Activated naive CD8-positive, alpha-beta T cell treated with anti-CD3 and anti-CD28 coated beads, Interleukin-2, amount 10 ng/mL, durations not matched to agents 7 days and 5 days (primary cell): ENCODE data around the gene CDH18. TPM values are rescaled to one million over a fixed set of nuclear protein-coding genes. Genes with fewer than 3 reads are reported as not detected.

Source experiments
- ATAC-seq: fragments of 150-1000 bp; cut with Tn5 transposase; one replicate; pipeline ENCODE4 v1.10.0; 2021; ENCODE audit warnings: low read depth, moderate library complexity
- POLR2A ChIA-PET: fragments of 350-600 bp; sonication (Branson Sonifier 250); formaldehyde crosslinking; loops from one replicate; lab custom pipeline; 2021; ENCODE audit warnings: antibody characterized with exemption; lab: Charles Lee
- DNase-seq: peaks from one replicate; pipeline ENCODE4 v3.0.0; 2021
- H3K27ac Mint-ChIP-seq: one replicate; pipeline ENCODE4 v1.8.0; 2022; ENCODE audit warnings: mild to moderate bottlenecking, mixed read lengths
- H3K27me3 Mint-ChIP-seq: one replicate; pipeline ENCODE4 v1.8.0; 2022; ENCODE audit warnings: mild to moderate bottlenecking, moderate library complexity, mixed read lengths
- H3K36me3 Mint-ChIP-seq: one replicate; pipeline ENCODE4 v1.8.0; 2021; ENCODE audit warnings: mild to moderate bottlenecking, mixed read lengths
- H3K4me1 Mint-ChIP-seq: one replicate; pipeline ENCODE4 v1.8.0; 2021; ENCODE audit warnings: mixed read lengths
- H3K4me3 Mint-ChIP-seq: one replicate; pipeline ENCODE4 v1.8.0; 2022; ENCODE audit warnings: mild to moderate bottlenecking, moderate library complexity, mixed read lengths
- H3K9me3 Mint-ChIP-seq: one replicate; pipeline ENCODE4 v1.8.0; 2021; ENCODE audit warnings: mixed read lengths
- total RNA-seq, 2 experiments: library from RNA; stranded (reverse); gene quantifications; one replicate each; pipeline ENCODE4 v1.2.3, GENCODE V29; 2021

CDH18 gene
- total RNA-seq: not detected

GRCh38 chr5:19987612-19988361 lies at the start of gene CDH18:
Gene CDH18, minus strand, starts transcription at chr5:19988200. Its CDS starts 149,214 bp downstream, at chr5:19838986.
- DNase-seq: no peak
- Mint-ChIP-seq H3K4me1 (no peaks in the 10 kb centered on the region), H3K27ac (no peak within 1 kb of the TSS), H3K9me3 (peaks cover 6% of the 10 kb centered on the region), H3K27me3 (no peaks in the 10 kb centered on the region), H3K36me3 (no peaks in the 10 kb centered on the region), H3K4me3 (no peak within 1 kb of the TSS)
- POLR2A ChIA-PET: no interaction called here
- no peak for ATAC-seq

DNA sequence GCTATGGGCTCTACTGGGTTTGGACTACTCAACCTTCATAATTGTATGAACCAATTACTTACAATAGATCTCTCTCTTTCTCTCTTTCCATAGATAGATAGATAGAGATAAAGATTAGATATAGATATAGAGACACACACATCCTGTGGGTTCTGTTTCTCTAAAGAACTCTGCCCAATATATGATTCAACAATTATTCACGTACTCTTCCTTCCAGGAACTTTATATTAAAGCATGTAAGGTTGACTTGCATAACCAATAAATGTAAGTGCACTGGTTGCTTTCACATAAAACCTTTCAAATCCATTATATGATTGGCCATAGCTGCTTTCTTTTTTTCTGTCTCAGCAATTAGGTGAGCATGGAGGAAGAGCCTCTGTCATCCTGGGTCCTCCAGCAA lies 46.7 kb upstream of the CDH18 start:
- Mint-ChIP-seq H3K9me3 (peaks cover 5% of the 10 kb centered on the region), H3K36me3 (no peaks in the 10 kb centered on the region), H3K27me3 (no peaks in the 10 kb centered on the region), H3K4me1 (no peaks in the 10 kb centered on the region), H3K4me3 (no peak overlapping the region), H3K27ac (no peak overlapping the region)
- POLR2A ChIA-PET: no interaction called here
- no peak for ATAC-seq
- DNase-seq: no peak

DNA sequence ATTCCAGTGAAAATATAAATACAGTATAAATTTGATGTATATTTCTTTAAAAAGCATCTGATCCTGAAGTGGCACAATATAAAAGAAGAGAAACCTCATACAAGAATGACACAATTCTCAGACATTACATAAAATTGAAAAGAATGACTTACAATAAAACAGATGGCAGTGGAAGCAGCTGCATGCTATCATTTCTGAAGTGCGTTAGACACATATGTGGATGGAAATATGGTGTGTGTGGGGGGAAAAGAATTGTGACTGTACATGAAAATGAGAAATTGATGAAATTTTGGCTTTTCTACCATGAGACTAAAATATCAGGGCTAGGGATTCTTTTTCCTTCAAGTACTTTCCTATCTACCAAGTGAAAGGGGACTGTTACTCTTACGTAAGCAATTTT lies 45.9 kb upstream of the CDH18 start:
- POLR2A ChIA-PET: no interaction called here
- H3K4me1 Mint-ChIP-seq: no peaks in the 10 kb centered on the region
- H3K36me3 Mint-ChIP-seq: no peaks in the 10 kb centered on the region
- DNase-seq (no peak), ATAC-seq (no peak)
- H3K27ac Mint-ChIP-seq: no peak overlapping the region
- no peak overlapping the region for H3K4me3 Mint-ChIP-seq
- no peaks in the 10 kb centered on the region for H3K27me3 Mint-ChIP-seq
- H3K9me3 Mint-ChIP-seq: peaks cover 5% of the 10 kb centered on the region

DNA sequence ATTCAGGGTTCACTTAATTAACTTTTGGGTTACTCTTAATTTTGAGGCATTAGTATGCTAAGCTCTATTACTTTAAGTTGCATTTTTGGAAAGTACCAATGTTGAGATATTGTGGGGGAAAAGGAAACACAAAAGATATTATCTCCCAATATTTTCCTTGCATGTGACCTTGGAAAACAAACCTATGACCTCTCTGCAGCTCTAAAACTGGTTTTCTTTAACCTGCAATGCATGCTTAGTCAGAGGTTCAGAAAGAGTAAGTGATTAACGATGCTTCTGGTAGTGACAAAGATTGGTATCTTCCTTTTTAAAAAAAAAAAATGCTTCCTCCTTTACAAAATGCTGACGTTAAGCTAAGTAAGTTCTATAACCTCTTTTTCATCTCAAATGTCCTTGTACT lies 44.9 kb upstream of the CDH18 start:
- H3K36me3 Mint-ChIP-seq: no peaks in the 10 kb centered on the region
- no peak for DNase-seq
- H3K9me3 Mint-ChIP-seq: peaks cover 3% of the 10 kb centered on the region
- POLR2A ChIA-PET: no interaction called here
- no peak overlapping the region for H3K4me3 Mint-ChIP-seq
- no peaks in the 10 kb centered on the region for H3K4me1 Mint-ChIP-seq
- H3K27me3 Mint-ChIP-seq: no peaks in the 10 kb centered on the region
- H3K27ac Mint-ChIP-seq: no peak overlapping the region
- ATAC-seq: no peak

DNA sequence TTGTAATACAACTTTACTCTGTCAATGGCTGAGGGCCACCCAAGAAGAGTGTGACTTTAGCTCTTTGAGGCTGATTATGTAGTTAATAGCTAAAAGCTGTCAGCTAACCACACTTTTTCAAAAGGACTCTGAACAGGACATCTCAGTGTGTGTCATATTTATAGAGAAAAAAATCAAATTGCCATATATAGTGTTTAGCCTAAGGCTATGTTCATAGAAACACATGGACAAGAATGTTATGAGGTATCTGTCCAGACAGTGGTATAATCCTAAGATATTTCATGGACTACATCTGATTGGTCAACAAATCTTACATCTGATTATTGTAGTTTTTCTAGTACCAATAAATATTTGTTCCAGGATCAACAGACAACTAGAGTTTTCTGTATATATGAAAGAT lies 42.1 kb upstream of the CDH18 start:
- ATAC-seq (no peak), DNase-seq (no peak)
- H3K9me3 Mint-ChIP-seq: peaks cover 3% of the 10 kb centered on the region
- no peaks in the 10 kb centered on the region for H3K27me3 Mint-ChIP-seq
- no peaks in the 10 kb centered on the region for H3K4me1 Mint-ChIP-seq
- POLR2A ChIA-PET: no interaction called here
- H3K27ac Mint-ChIP-seq: no peak overlapping the region
- no peak overlapping the region for H3K4me3 Mint-ChIP-seq
- H3K36me3 Mint-ChIP-seq: no peaks in the 10 kb centered on the region

- peaks cover 3% of the 10 kb centered on the region for H3K9me3 Mint-ChIP-seq
- H3K36me3 Mint-ChIP-seq: no peaks in the 10 kb centered on the region
- H3K4me3 Mint-ChIP-seq: no peak overlapping the region
- POLR2A ChIA-PET: no interaction called here
- no peaks in the 10 kb centered on the region for H3K27me3 Mint-ChIP-seq
- ATAC-seq (no peak), DNase-seq (no peak)
- no peaks in the 10 kb centered on the region for H3K4me1 Mint-ChIP-seq
- H3K27ac Mint-ChIP-seq: no peak overlapping the region
Observed at GRCh38 chr5:20029266-20029665, 41.3 kb upstream of the CDH18 start.

GRCh38 chr5:20028506-20028905 lies 40.5 kb upstream of the CDH18 start:
- Mint-ChIP-seq H3K4me3 (no peak overlapping the region), H3K4me1 (no peaks in the 10 kb centered on the region), H3K36me3 (no peaks in the 10 kb centered on the region), H3K27me3 (no peaks in the 10 kb centered on the region), H3K9me3 (no peaks in the 10 kb centered on the region), H3K27ac (no peak overlapping the region)
- ATAC-seq (no peak), DNase-seq (no peak)
- POLR2A ChIA-PET: no interaction called here

DNA sequence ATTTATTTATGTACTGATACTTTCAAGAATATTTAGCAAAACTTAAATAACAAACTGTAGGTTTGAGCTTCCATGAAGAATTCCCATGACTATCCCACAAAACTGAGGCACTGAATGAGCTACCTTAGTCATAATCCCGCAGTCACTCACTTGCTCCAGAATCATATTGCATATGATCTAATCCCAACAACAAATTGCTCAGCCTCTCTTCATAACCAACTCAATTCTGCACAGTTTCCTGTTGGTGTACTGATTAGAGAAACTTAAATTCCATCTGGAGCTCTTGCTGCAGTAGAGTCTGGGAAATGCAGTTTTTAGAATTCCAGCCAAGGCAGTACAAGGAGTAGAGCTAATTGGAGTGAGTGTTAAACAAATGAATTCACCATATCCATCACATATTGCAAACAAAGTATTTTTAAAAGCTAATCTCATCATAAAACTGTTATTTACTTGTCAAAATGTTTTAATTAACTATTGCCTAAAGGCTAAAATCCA lies 35.7 kb upstream of the CDH18 start:
- no peaks in the 10 kb centered on the region for H3K9me3 Mint-ChIP-seq
- POLR2A ChIA-PET: no interaction called here
- no peaks in the 10 kb centered on the region for H3K36me3 Mint-ChIP-seq
- no peak overlapping the region for H3K4me3 Mint-ChIP-seq
- H3K27me3 Mint-ChIP-seq: no peaks in the 10 kb centered on the region
- H3K4me1 Mint-ChIP-seq: no peaks in the 10 kb centered on the region
- DNase-seq (no peak), ATAC-seq (no peak)
- H3K27ac Mint-ChIP-seq: no peak overlapping the region

DNA sequence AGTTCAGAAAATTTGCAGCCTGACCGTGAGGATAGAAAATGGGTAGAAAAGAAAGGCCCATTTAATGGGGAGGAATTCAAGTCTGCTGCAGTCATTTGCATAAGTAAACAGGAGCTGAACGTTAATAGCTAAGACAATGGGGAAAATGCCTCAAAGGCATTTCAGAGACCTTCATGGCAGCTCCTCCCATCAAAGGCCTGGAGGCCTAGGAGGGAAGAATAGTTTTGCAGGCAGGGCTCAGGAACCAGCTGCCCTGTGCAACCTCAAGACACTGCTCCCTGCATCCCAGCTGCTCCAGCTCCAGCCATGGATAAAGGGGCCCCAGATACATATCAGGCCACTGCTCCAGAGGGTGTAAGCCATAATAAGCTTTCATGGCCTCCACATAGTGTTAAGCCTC lies 32.2 kb upstream of the CDH18 start:
- H3K36me3 Mint-ChIP-seq: no peaks in the 10 kb centered on the region
- no peak for DNase-seq
- POLR2A ChIA-PET: no interaction called here
- no peak overlapping the region for H3K4me3 Mint-ChIP-seq
- H3K9me3 Mint-ChIP-seq: peaks cover 10% of the 10 kb centered on the region
- H3K27me3 Mint-ChIP-seq: no peaks in the 10 kb centered on the region
- no peak for ATAC-seq
- no peaks in the 10 kb centered on the region for H3K4me1 Mint-ChIP-seq
- no peak overlapping the region for H3K27ac Mint-ChIP-seq

GRCh38 chr5:20017021-20017420 lies 29.0 kb upstream of the CDH18 start:
- no peak for ATAC-seq
- no peaks in the 10 kb centered on the region for H3K27me3 Mint-ChIP-seq
- POLR2A ChIA-PET: no interaction called here
- no peak overlapping the region for H3K27ac Mint-ChIP-seq
- H3K4me3 Mint-ChIP-seq: no peak overlapping the region
- DNase-seq: no peak
- H3K4me1 Mint-ChIP-seq: no peaks in the 10 kb centered on the region
- peaks cover 17% of the 10 kb centered on the region for H3K9me3 Mint-ChIP-seq
- no peaks in the 10 kb centered on the region for H3K36me3 Mint-ChIP-seq

GRCh38 chr5:20000416-20000815 lies 12.4 kb upstream of the CDH18 start:
- ATAC-seq (no peak), DNase-seq (no peak)
- Mint-ChIP-seq H3K36me3 (no peaks in the 10 kb centered on the region), H3K4me3 (no peak overlapping the region), H3K9me3 (peaks cover 8% of the 10 kb centered on the region), H3K27ac (no peak overlapping the region), H3K27me3 (no peaks in the 10 kb centered on the region), H3K4me1 (no peaks in the 10 kb centered on the region)
- POLR2A ChIA-PET: no interaction called here

DNA sequence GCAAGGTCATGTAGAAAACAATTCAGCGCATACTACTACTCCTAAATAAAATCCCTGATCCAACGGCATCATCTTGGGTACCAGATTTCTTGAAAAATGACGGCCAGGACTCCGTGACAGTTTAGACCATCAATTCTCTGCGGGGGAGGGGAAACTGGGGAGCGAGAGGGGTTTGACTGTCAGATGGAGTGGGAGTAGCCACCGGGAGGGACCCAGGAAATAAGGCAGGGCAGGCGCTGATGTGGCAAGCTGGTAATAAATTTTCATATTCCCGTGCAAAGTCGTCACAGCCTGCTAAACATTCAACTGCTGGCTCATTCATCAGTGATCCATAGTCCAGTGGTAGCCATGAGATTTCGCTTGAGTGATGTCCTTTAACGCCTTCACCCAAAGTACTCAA lies 457 bp upstream of the CDH18 start:
- Mint-ChIP-seq H3K36me3 (no peaks in the 10 kb centered on the region), H3K9me3 (peaks cover 6% of the 10 kb centered on the region), H3K4me1 (no peaks in the 10 kb centered on the region), H3K27me3 (no peaks in the 10 kb centered on the region), H3K27ac (no peak overlapping the region), H3K4me3 (no peak overlapping the region)
- no peak for DNase-seq
- ATAC-seq: no peak
- POLR2A ChIA-PET: no interaction called here

GRCh38 chr5:19986806-19987205 lies 1.2 kb downstream of the CDH18 start:
- POLR2A ChIA-PET: no interaction called here
- ATAC-seq (no peak), DNase-seq (no peak)
- Mint-ChIP-seq H3K27me3 (no peaks in the 10 kb centered on the region), H3K9me3 (peaks cover 7% of the 10 kb centered on the region), H3K4me1 (no peaks in the 10 kb centered on the region), H3K4me3 (no peak overlapping the region), H3K27ac (no peak overlapping the region), H3K36me3 (no peaks in the 10 kb centered on the region)

GRCh38 chr5:19986031-19986619 lies 1.9 kb downstream of the CDH18 start:
- Mint-ChIP-seq H3K27ac (no peak overlapping the region), H3K9me3 (peaks cover 7% of the 10 kb centered on the region), H3K36me3 (no peaks in the 10 kb centered on the region), H3K4me3 (no peak overlapping the region), H3K27me3 (no peaks in the 10 kb centered on the region), H3K4me1 (no peaks in the 10 kb centered on the region)
- DNase-seq (no peak), ATAC-seq (no peak)
- POLR2A ChIA-PET: no interaction called here
